HG02840 (cell line): ENCODE results near the gene DSC3.

Source experiments
- ATAC-seq: cut with Tn5 transposase; IDR thresholded peaks from one replicate; pipeline ENCODE4 v1.9.1; 2021; ENCODE audit warnings: mild to moderate bottlenecking, moderate library complexity, moderate number of reproducible peaks; ENCODE audit not compliant: unreplicated experiment, low FRiP score

Gene DSC3

GRCh38 chr18:31042406-31043181, at the start of gene DSC3:
Gene DSC3, minus strand, starts transcription at chr18:31042742. Its CDS starts 82 bp downstream, at chr18:31042660.
- no peak for ATAC-seq

- ATAC-seq, result no peak
Measured at GRCh38 chr18:31091350-31091749, 48.8 kb upstream of the DSC3 start.

GRCh38 chr18:31088532-31088931, 46.0 kb upstream of the DSC3 start:
- ATAC-seq, result no peak

GRCh38 chr18:31079973-31080372, 37.4 kb upstream of the DSC3 start:
- no peak for ATAC-seq

- ATAC-seq, result no peak
Measured at GRCh38 chr18:31077878-31078277, 35.3 kb upstream of the DSC3 start.

GRCh38 chr18:31072175-31072574, 29.6 kb upstream of the DSC3 start:
- no peak for ATAC-seq

GRCh38 chr18:31070206-31070605, 27.7 kb upstream of the DSC3 start:
- no peak for ATAC-seq

GRCh38 chr18:31066266-31066665, 23.7 kb upstream of the DSC3 start:
- no peak for ATAC-seq

- ATAC-seq, result no peak
Measured at GRCh38 chr18:31065036-31065773, 22.7 kb upstream of the DSC3 start.

- ATAC-seq, result no peak
Measured at GRCh38 chr18:31064130-31064529, 21.6 kb upstream of the DSC3 start.

GRCh38 chr18:31061945-31062344, 19.4 kb upstream of the DSC3 start:
- no peak for ATAC-seq

GRCh38 chr18:31058897-31059296, 16.4 kb upstream of the DSC3 start:
- ATAC-seq, result no peak

GRCh38 chr18:31057917-31058316, 15.4 kb upstream of the DSC3 start:
- ATAC-seq, result no peak

GRCh38 chr18:31057051-31057450, 14.5 kb upstream of the DSC3 start:
- no peak for ATAC-seq

- ATAC-seq, result no peak
Measured at GRCh38 chr18:31056296-31056695, 13.8 kb upstream of the DSC3 start.

- ATAC-seq, result no peak
Measured at GRCh38 chr18:31050635-31051034, 8.1 kb upstream of the DSC3 start.

GRCh38 chr18:31049189-31049588, 6.6 kb upstream of the DSC3 start:
- ATAC-seq, result no peak

- ATAC-seq, result no peak
Measured at GRCh38 chr18:31048216-31048615, 5.7 kb upstream of the DSC3 start.

- no peak for ATAC-seq
Measured at GRCh38 chr18:31046916-31047315, 4.4 kb upstream of the DSC3 start.

GRCh38 chr18:31045599-31045998, 3.1 kb upstream of the DSC3 start:
- ATAC-seq, result no peak

- ATAC-seq, result no peak
Measured at GRCh38 chr18:31044926-31045325, 2.4 kb upstream of the DSC3 start.

GRCh38 chr18:31043709-31044108, 1.2 kb upstream of the DSC3 start:
- no peak for ATAC-seq
